Kidney epithelial cell (primary cell): ENCODE measurements around the gene STAT5A. TPM values are rescaled to one million over a fixed set of nuclear protein-coding genes. Genes with fewer than 3 reads are reported as not detected.

Source experiments
- DNase-seq: peaks from one replicate; pipeline ENCODE4 v3.0.0-alpha.2; 2010; ENCODE audit warnings: low read depth
- H3K27me3 ChIP-seq: 2 replicates; pipeline ENCODE4 v1.6.0; 2011; ENCODE audit warnings: low read length; ENCODE audit not compliant: control insufficient read depth, insufficient read depth
- H3K36me3 ChIP-seq: 2 replicates; pipeline ENCODE4 v1.5.1; 2011; ENCODE audit warnings: low read length; ENCODE audit not compliant: control insufficient read depth, insufficient read depth
- H3K4me3 ChIP-seq: 2 replicates; pipeline ENCODE4 v1.5.1; 2011; ENCODE audit warnings: low read depth, mild to moderate bottlenecking, control low read depth, low read length
- CTCF ChIP-seq: IDR thresholded peaks from 2 replicates; pipeline ENCODE4 v1.5.1; 2011; ENCODE audit warnings: mild to moderate bottlenecking, moderate library complexity, low read length, control low read depth, inconsistent platforms; ENCODE audit not compliant: insufficient read depth, poor library complexity, severe bottlenecking
- total RNA-seq: library from RNA; depleted of rRNA; stranded (reverse); fragments of >200 nt; gene quantifications from 2 replicates; pipeline ENCODE4 v1.2.3, GENCODE V29; 2015

Gene STAT5A
- total RNA-seq, 1 donor from 2014 or later, result 11.4 TPM

GRCh38 chr17:42281571-42282096 is 6.7 kb upstream of the STAT5A start:
- DNase-seq, result no peak
- no peak overlapping the region for H3K4me3 ChIP-seq
- H3K36me3 ChIP-seq, result no peaks in the 10 kb centered on the region
- H3K27me3 ChIP-seq, result no peaks in the 10 kb centered on the region
- no peak for TF ChIP-seq CTCF

DNA sequence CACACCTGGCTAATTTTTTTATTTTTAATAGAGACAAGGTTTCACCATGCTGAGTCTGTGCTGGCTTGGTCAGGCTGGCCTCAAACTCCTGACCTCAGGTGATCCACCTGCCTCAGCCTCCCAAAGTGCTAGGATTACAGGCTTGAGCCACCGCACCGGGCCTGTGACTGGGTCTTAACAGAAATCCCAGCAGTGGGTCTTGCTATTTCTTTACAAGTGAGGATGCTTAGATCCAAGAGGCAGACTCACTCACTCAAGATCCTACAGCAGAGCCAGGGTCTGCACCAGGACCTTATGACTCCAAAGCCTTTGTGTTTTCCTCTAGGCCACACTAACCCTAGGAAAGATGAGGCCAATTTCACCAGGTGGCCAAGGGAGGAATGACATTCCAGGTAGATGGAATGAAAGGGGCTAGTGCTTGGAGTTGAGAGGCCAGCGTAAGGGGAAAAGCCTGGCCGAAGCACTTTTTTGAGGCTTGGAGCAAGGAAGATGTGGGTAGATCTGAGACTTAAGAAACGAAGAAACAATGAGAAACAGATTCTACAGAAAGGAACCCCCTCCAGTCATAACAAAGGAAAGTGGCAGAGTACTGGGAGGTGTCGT is 5.7 kb upstream of the STAT5A start:
- Histone ChIP-seq H3K27me3 (no peaks in the 10 kb centered on the region), H3K36me3 (no peaks in the 10 kb centered on the region), H3K4me3 (no peak overlapping the region)
- no peak for DNase-seq
- no peak for TF ChIP-seq CTCF

GRCh38 chr17:42283241-42284023 is 4.9 kb upstream of the STAT5A start:
- no peak for DNase-seq
- Histone ChIP-seq H3K27me3 (no peaks in the 10 kb centered on the region), H3K4me3 (no peak overlapping the region), H3K36me3 (no peaks in the 10 kb centered on the region)
- TF ChIP-seq CTCF, result no peak

GRCh38 chr17:42284024-42284369 is 4.3 kb upstream of the STAT5A start:
- H3K27me3 ChIP-seq, result peaks cover 3% of the 10 kb centered on the region
- H3K36me3 ChIP-seq, result no peaks in the 10 kb centered on the region
- no peak for TF ChIP-seq CTCF
- no peak for DNase-seq
- H3K4me3 ChIP-seq, result no peak overlapping the region

- no peak for TF ChIP-seq CTCF
Observed at GRCh38 chr17:42284566-42284965, 3.7 kb upstream of the STAT5A start.

More at GRCh38 chr17:42284566-42284965, 3.7 kb upstream of the STAT5A start:
- Histone ChIP-seq H3K27me3 (peaks cover 3% of the 10 kb centered on the region), H3K36me3 (no peaks in the 10 kb centered on the region), H3K4me3 (no peak overlapping the region)
- DNase-seq, result no peak
